ENCODE measurements around the gene ME3. TPM values are rescaled to one million over a fixed set of nuclear protein-coding genes. Genes with fewer than 3 reads are reported as not detected.
A peak's percentile ranks its signal among the peaks of the same experiment; 100 is the strongest.

ME3 gene
- total RNA-seq, 1 donor from 2014 or later = 34.2 TPM

DNA sequence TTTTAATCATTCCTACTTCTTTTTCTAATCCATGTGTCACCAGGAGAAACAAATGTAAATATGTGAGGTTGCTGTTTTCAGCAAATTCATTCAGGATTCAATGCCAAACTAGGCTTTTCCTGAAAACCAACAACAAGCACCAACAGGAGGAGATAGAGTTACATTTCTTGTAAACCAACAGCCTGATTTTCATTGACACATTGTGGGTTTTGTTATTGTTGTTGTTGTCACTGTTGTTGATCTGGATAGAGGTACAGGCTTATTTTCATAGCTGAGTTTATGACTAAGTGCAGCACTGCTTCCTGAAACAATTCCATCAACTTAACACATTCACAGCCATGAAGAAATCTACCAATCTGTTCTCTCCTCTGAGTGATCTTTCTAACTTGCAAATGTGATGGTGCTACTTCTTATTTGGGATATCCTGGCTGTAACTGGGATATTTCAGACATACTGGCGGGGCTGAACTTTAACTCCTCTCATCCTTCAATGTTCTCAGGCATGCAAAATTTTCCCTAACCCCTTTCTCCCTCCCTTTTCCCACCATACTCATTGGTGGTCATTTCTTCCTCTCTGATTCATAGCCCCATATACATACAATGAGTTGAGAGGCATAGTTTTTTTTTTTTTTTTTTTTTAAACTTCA, 65.5 kb downstream of the ME3 start:
- intact Hi-C loops (cut with DNase I) = loop anchor here (5.0 kb wide), 2 partner anchors 65 to 195 kb away; partner anchors contain the start of genes ME3 and PRSS23
- no peak for DNase-seq (ENCODE audit: low spot score in 2 of 2)
- no peaks in the 10 kb centered on the region for H3K36me3 ChIP-seq
- no peak overlapping the region for H3K4me3 ChIP-seq
- H3K4me1 ChIP-seq = peaks cover 4 to 19% of the 10 kb centered on the region in 2 donors
- H3K27ac ChIP-seq = peak overlapping the region; percentile 6 to 27
- no peaks in the 10 kb centered on the region for H3K27me3 ChIP-seq
- TF ChIP-seq, protein P1, sequence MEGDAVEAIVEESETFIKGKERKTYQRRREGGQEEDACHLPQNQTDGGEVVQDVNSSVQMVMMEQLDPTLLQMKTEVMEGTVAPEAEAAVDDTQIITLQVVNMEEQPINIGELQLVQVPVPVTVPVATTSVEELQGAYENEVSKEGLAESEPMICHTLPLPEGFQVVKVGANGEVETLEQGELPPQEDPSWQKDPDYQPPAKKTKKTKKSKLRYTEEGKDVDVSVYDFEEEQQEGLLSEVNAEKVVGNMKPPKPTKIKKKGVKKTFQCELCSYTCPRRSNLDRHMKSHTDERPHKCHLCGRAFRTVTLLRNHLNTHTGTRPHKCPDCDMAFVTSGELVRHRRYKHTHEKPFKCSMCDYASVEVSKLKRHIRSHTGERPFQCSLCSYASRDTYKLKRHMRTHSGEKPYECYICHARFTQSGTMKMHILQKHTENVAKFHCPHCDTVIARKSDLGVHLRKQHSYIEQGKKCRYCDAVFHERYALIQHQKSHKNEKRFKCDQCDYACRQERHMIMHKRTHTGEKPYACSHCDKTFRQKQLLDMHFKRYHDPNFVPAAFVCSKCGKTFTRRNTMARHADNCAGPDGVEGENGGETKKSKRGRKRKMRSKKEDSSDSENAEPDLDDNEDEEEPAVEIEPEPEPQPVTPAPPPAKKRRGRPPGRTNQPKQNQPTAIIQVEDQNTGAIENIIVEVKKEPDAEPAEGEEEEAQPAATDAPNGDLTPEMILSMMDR (IDR thresholded peaks at IDR 0.05) = no peak
- H3K9me3 ChIP-seq = no peaks in the 10 kb centered on the region

DNA sequence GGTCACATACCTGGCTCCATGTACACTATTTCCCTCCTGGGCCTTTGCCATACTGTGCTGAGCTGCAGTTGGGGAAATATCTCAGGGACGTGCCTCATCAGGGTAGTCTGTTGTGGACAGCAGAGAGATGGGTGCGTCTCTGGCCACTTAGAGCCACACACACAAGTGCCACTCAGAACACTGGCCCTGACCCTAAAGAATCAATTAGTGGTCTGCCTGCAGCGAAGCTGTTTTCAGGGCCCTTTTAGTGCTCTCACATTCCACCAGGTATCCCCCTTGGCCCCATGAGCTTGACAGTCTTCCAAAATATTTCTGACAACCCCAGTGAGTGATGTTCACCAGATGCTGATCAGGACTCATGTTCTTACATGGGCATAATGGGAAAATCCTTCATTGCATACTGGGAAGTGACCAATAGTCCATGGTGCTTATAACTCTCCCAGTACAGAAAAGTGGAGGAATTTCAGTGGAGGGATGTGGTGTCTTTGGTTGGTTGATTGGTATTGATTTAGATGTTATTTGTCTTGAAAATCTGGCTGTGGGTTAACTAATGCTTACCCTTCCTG, 66.1 kb downstream of the ME3 start:
- DNase-seq (ENCODE audit: low spot score in 2 of 2) = no peak
- no peaks in the 10 kb centered on the region for H3K36me3 ChIP-seq
- peak overlapping the region; percentile 6 to 27 for H3K27ac ChIP-seq
- TF ChIP-seq, protein P1 (IDR thresholded peaks at IDR 0.05) = no peak
- peaks cover 4 to 19% of the 10 kb centered on the region in 2 donors for H3K4me1 ChIP-seq
- no peaks in the 10 kb centered on the region for H3K27me3 ChIP-seq
- no peak overlapping the region for H3K4me3 ChIP-seq
- intact Hi-C loops (cut with DNase I) = loop anchor here (5.0 kb wide), 2 partner anchors 66 to 196 kb away; partner anchors contain the start of genes ME3 and PRSS23
- H3K9me3 ChIP-seq = no peaks in the 10 kb centered on the region

DNA sequence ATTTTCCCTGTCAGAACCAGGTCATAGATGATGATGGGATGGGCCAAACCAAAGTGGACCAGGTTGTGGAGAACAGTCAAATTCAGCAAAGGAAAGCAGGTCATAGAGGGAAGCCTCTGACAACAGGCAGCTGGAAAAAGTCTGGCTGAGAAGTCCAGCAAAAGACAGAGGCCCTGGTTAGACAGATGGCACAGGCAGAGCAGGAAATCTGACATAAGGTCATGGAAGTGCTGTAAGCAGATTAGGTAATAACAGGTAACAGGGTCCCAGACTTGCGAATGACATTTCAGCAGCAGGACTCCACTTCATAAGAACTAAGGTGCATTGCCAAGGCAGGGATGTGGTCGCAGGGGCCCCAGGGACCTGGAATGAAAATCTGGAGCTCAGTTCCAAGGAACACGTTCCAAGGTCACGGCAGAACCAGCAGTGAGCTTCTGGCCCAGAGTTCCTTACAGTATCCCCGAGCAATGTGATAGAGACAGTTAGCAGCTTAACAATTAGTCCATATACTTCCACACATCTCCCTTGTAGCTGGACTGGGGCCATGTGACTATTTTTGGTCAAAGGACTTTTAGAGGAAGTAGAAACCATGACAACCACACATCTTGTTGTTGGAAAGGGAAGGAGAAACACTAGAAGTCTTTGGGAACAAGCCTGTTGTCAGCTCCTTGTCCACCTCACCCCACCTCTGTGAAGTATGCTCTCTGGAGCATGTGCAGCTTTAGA, 75.4 kb downstream of the ME3 start:
- Histone ChIP-seq H3K9me3 (no peaks in the 10 kb centered on the region), H3K4me3 (no peak overlapping the region), H3K36me3 (no peaks in the 10 kb centered on the region), H3K27me3 (no peaks in the 10 kb centered on the region), H3K27ac (no peak overlapping the region), H3K4me1 (peaks cover 6 to 13% of the 10 kb centered on the region in 2 donors)
- intact Hi-C loops (cut with DNase I) = no loop called here
- TF ChIP-seq, protein P1 (IDR thresholded peaks at IDR 0.05) = no peak
- peak in 1 of 2 donors; percentile 72 for DNase-seq (ENCODE audit: low spot score in 2 of 2)

DNA sequence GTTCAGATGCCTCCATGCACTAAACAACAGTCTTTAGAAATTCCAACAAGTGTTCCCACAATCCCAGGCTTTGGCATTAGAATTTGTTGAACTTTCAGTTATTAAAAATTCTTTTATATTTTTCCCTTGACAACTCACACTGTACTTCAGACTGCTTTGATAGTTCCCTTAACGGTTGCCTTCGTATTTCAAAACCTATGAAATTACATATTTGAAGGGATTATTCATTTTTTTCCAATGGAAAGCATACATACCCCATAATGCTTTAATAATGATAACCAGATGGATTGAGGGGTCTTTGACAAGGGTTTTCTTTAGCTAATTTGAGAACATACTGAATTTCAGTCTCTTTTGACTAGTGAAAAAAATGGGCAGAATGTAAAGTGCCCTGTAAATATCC, 76.5 kb downstream of the ME3 start:
- intact Hi-C loops (cut with DNase I) = no loop called here
- H3K36me3 ChIP-seq = no peaks in the 10 kb centered on the region
- no peaks in the 10 kb centered on the region for H3K9me3 ChIP-seq
- no peak for DNase-seq (ENCODE audit: low spot score in 2 of 2)
- TF ChIP-seq, protein P1 (IDR thresholded peaks at IDR 0.05) = no peak
- no peak overlapping the region for H3K4me3 ChIP-seq
- peak overlapping the region in 1 of 2 donors; percentile 40 for H3K27ac ChIP-seq
- H3K27me3 ChIP-seq = no peaks in the 10 kb centered on the region
- H3K4me1 ChIP-seq = peaks cover 6 to 13% of the 10 kb centered on the region in 2 donors

DNA sequence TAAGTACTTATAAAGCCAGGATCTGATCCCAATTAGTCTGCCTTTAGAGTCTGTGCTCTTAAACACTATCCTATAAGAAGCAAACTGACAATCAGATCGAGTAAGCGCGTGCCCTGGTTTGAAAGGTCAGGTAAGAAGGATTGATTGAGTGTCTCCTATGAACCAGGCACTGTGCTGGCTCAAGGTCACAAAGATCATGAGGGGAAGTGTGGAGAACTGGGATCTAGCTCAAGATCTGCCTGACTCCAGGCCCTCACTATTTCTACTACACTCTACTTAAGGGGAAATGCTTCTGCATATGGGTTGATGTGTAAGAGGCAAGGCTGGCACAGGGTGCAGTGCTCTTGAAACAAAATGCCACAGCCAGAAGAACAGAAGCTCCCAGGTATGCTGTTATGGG, 77.0 kb downstream of the ME3 start:
- Histone ChIP-seq H3K9me3 (no peaks in the 10 kb centered on the region), H3K27ac (peak overlapping the region in 1 of 2 donors; percentile 40), H3K36me3 (no peaks in the 10 kb centered on the region), H3K4me3 (no peak overlapping the region), H3K4me1 (peaks cover 6 to 13% of the 10 kb centered on the region in 2 donors), H3K27me3 (no peaks in the 10 kb centered on the region)
- TF ChIP-seq, protein P1 (IDR thresholded peaks at IDR 0.05) = no peak
- intact Hi-C loops (cut with DNase I) = no loop called here
- no peak for DNase-seq (ENCODE audit: low spot score in 2 of 2)

All from ascending aorta (tissue), 2 donors.